HG02970 (cell line): Measurements from ENCODE around the gene PPIP5K2.
"Not testable (repeated sequence)": the region's sequence is repeated elsewhere in the genome, so short reads cannot be mapped to it uniquely, and the experiment has no call there.

Experiments
- ATAC-seq: cut with Tn5 transposase; IDR thresholded peaks from one replicate; pipeline ENCODE4 v1.9.1; 2021; ENCODE audit warnings: mild to moderate bottlenecking, moderate library complexity, moderate number of reproducible peaks; ENCODE audit not compliant: unreplicated experiment, low FRiP score

Gene PPIP5K2

GRCh38 chr5:103119765-103120606, at the start of gene PPIP5K2, which contains the start of gene GIN1:
Gene PPIP5K2 (plus strand): TSS chr5:103120301. CDS start chr5:103129590, 9,289 bp downstream.
Gene GIN1 (minus strand): TSS chr5:103120138. CDS start chr5:103108707, 11,431 bp downstream.
- peak; percentile 97 for ATAC-seq

DNA sequence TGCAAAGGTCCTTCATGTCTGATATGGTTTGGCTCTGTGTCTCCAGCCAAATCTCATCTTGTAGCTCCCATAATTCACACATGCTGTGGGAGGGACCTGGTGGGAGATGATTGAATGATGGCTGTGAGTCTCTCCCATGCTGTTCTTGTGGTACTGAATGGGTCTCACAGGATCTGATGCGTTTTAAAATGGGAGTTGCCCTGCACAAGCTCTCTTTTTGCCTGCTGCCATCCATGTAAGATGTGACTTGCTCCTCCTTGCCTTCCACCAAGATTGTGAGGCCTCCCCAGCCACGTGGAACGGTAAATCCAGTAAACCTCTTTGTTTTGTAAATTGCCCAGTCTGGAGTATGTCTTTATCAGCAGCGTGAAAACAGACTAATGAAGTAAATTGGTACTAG, 46.6 kb upstream of the PPIP5K2 start:
- not testable (repeated sequence) for ATAC-seq

DNA sequence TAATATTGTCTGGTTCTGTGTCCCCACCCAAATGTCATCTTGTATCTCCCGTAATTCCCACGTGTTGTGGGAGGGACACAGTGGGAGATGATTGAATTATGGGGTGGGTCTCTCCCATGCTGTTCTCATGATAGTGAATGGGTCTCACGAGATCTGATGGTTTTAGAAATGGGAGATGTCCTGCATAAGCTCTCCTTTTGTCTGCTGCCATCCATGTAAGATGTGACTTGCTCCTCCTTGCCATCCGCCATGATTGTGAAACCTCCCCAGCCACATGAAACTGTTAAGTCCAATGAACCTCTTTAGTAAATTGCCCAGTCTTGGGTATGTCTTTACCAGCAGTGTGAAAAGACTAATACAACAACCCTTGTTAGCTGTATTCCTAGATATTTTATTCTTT, 44.7 kb upstream of the PPIP5K2 start:
- no peak for ATAC-seq

- ATAC-seq, result no peak
Measured at GRCh38 chr5:103079796-103080195, 40.3 kb upstream of the PPIP5K2 start.

DNA sequence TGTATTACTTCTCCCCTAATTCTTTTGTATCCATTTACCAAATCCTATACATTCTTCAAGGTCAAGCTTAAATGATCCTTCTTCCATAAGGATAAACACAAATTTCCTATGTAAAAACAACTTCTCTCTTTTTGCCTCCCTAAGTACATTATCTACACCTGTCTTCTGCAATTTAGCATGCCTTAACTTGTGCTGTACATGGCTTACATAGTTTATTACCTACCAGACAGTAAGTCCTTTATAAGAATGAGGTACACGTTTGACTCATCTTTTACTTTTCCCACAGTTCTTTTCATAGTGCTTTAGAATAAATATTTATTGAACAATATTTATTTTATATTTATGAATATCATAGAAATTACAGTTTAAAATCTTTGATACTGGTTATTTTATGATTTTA, 33.6 kb upstream of the PPIP5K2 start:
- no peak for ATAC-seq

GRCh38 chr5:103089272-103089671, 30.8 kb upstream of the PPIP5K2 start:
- ATAC-seq, result no peak

GRCh38 chr5:103090791-103091190, 29.3 kb upstream of the PPIP5K2 start:
- no peak for ATAC-seq

DNA sequence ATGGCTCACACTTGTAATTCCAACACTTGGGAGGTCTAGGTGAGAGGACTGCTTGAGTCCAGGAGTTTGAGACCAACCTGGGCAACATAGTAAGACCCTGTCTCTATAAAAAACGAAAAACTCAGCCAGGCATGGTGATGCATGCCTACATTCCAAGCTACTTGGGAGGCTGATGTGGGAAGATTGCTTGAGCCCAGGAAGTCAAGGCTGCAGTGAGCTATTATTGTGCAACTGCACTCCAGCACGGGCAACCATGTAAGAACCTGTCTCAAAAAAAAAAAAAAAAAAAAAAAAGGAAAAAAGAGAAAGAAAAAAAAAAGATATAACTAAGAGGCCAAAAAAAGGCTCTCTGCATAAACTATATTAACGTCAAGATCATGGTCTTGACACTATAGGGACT, 27.4 kb upstream of the PPIP5K2 start:
- no peak for ATAC-seq

DNA sequence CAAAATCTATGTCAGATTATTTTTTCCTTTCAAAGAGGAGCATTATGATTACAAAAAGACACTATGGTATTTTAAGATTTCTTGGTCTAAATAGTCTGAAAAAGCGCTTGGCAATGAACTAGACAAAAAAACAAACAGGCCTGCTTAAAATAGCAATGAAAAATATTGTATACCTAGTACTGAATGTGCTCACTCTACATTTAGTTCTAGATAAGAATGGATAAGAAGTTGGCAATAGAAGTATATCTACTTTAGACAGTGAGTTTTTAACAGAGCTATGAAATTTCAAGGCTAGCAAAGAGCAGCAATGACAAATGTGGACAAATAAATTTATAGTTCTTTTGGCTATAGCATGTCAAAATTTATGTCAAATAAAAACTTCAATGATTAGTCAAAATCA, 26.4 kb upstream of the PPIP5K2 start:
- no peak for ATAC-seq

DNA sequence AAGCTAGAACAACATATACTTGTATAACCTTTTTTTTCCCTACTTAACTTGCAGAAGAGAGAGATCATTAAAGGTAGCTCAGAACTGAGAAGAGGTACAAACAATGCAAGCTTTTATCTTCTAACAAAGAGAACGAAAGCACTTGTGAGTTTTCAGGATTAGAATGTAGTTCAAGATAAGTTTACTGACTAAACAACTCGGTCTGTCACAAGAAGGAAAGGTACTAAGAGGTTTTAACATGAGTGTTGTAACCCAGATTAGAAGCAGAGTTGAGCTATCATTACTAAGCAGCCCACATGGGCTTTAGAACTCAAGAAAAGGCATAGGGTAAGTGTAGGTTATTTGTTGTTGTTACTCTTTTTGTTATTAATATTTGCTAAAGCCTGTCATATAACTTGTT, 25.4 kb upstream of the PPIP5K2 start:
- ATAC-seq, result no peak

GRCh38 chr5:103098993-103099392, 21.1 kb upstream of the PPIP5K2 start:
- ATAC-seq, result no peak

DNA sequence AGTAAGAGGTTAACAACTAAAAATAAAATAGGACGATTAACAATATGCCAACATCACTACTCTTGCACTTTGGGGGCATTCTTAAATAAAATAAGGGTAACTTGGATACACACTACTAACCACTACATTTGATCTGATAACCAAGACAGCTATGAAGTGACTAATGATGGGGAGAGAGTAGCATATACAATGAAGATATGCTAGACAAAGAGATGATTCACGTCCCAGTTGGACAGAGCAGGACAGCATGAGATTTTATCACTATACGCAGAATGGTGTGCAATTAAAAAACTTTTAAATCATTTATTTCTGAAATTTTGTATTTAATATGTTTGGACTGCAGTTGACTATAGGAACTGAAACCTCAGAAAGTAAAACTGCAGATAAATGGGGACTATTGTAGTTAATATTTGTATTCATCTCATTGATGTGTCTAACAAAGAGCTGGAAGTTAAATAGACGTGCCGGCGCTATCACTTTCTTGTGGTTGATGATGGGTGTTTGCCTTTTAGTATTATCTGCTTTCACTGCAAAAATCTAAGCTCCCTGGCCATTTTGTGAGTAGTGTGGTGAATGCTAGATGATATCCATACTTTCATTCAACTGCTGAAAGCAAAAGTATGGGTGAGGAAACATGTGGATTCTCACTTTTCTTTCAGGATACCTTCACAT, 18.9 kb upstream of the PPIP5K2 start:
- no peak for ATAC-seq

DNA sequence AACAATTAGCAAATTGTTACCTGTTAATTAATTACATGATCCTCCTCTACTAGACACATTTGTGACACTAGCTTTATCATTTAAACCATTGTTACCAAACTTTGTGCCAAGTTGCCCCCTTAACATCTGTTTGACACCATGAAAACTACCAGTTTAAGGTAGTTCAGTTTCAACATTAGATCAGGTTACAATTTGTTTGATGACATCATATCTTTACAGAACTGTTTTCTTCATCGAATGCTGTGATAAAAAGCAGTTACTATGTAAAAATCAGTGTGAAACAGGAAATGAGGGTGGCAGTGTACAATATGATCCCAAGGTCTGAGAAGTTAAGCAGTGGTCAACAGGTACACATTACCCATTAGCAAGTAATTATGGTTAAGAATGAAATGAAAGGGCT, 17.9 kb upstream of the PPIP5K2 start:
- no peak for ATAC-seq

DNA sequence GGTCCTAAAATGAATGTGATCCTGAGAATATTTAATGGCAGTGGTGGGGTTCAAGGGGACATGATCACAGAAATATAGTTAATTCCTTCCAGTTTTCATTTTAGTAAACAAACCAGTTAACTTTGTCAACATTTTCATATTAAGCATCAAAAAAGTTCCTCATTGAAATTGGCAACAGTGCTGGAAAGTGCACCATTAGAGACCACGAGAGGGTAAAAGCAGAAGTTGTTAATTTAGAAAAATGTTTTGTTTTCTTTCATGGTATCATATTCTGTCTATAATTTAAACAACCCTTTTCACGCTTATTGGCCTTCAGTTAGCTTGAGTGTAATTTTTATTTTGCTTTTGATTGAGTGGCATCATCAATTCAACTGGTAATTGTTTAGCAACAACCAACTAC, 12.0 kb upstream of the PPIP5K2 start:
- no peak for ATAC-seq

- no peak for ATAC-seq
Measured at GRCh38 chr5:103109277-103109676, 10.8 kb upstream of the PPIP5K2 start.

GRCh38 chr5:103110403-103110802, 9.7 kb upstream of the PPIP5K2 start:
- ATAC-seq, result no peak

DNA sequence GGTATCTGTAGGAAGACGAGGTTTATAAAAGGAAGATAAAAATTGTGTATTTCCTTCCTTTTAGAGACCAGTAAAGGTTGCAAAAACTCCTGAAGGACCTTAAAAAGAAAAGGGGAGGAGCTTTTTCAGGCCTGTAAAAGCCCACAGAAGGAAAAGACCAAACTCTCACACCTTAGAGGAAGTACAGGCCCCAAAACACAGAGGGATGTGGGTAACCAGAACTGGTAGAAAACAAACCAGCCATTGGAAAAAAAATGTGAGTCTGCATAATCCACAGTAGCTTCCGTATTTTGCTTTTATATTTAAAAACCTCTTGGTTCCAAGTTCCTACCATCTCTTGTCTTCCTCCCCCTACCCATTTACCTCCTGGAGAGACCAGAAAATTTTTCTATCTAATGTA, 8.6 kb upstream of the PPIP5K2 start:
- ATAC-seq, result no peak

- no peak for ATAC-seq
Measured at GRCh38 chr5:103112910-103113309, 7.2 kb upstream of the PPIP5K2 start.

- ATAC-seq, result no peak
Measured at GRCh38 chr5:103114440-103114839, 5.7 kb upstream of the PPIP5K2 start.

- no peak for ATAC-seq
Measured at GRCh38 chr5:103117471-103117991, 2.6 kb upstream of the PPIP5K2 start.

- no peak for ATAC-seq
Measured at GRCh38 chr5:103119070-103119764, 884 bp upstream of the PPIP5K2 start.
